Spleen (tissue), 7 donors: Measurements from ENCODE around the gene TMEM121.

ENCODE experiments used
- POLR2AphosphoS5 ChIP-seq, 3 donors: sonication (generic); formaldehyde crosslinking; IDR thresholded peaks; one replicate each; pipeline ENCODE4 v1.5.1; 2017; ENCODE audit warnings: antibody characterized with exemption in 3 of 3
- TF ChIP-seq, protein P1 (sequence below), 11 experiments: fragments of 200-600 bp in 7 of 11; fragments of 450-650 bp in 4 of 11; sonication (generic) in 4 of 11; IDR thresholded peaks in 8 of 11; conservative IDR thresholded peaks in 3 of 11; 1 replicate in 7 of 11; 2 replicates in 4 of 11; pipeline versions ENCODE4 v1.4.0 to v1.8.0; 2016 to 2021; ENCODE audit warnings: antibody characterized with exemption in 11 of 11, inconsistent platforms in 4 of 11, mild to moderate bottlenecking in 1 of 11
- donor health status: DM: no; HTN: no; CAD: no; lungs with moderate emphysema.
- donor health status: DM: no; HTN: no; CAD: no.
- donor health status: DM: no; HTN: no; CAD: no.

DNA sequence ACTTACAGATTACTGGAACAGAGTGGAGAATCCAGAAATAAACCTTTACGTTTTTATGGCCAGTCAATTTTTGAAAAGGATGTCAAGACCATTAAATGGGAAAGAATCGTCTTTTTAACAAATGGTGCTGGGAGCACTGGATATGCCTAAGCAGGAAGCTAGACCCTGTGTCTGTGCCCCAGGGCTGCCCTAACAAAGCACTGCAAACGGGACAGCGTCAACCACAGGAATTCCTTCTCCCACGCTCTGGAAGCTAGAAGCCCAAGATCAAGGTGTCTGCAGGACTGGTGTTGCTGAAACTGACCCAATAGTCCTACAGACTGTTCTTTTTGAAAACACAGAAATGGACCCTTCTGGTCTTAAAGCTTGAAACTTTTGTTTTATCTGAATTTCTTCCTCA lies 9.3 kb upstream of the TMEM121 start:
- TF ChIP-seq, protein P1, sequence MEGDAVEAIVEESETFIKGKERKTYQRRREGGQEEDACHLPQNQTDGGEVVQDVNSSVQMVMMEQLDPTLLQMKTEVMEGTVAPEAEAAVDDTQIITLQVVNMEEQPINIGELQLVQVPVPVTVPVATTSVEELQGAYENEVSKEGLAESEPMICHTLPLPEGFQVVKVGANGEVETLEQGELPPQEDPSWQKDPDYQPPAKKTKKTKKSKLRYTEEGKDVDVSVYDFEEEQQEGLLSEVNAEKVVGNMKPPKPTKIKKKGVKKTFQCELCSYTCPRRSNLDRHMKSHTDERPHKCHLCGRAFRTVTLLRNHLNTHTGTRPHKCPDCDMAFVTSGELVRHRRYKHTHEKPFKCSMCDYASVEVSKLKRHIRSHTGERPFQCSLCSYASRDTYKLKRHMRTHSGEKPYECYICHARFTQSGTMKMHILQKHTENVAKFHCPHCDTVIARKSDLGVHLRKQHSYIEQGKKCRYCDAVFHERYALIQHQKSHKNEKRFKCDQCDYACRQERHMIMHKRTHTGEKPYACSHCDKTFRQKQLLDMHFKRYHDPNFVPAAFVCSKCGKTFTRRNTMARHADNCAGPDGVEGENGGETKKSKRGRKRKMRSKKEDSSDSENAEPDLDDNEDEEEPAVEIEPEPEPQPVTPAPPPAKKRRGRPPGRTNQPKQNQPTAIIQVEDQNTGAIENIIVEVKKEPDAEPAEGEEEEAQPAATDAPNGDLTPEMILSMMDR (IDR thresholded peaks at IDR 0.05 in 8 of 11, conservative IDR thresholded peaks at IDR 0.05 in 3 of 11): no peak
- TF ChIP-seq POLR2AphosphoS5 (IDR thresholded peaks at IDR 0.05): no peak
